Endodermal cell (in vitro differentiated cells): ENCODE data around the gene CLSTN1. TPM values are rescaled to one million over a fixed set of nuclear protein-coding genes. Genes with fewer than 3 reads are reported as not detected.
"Not testable (repeated sequence)": the region's sequence is repeated elsewhere in the genome, so short reads cannot be mapped to it uniquely, and the experiment has no call there.

Source experiments
- DNase-seq: peaks from one replicate; pipeline ENCODE4 v3.0.0-alpha.2; 2017
- H3K27ac ChIP-seq: 2 replicates; pipeline ENCODE4 v1.5.1; 2013; ENCODE audit warnings: mild to moderate bottlenecking, low read depth, low read length, moderate library complexity
- H3K27me3 ChIP-seq: 2 replicates; pipeline ENCODE4 v1.6.1; 2013; ENCODE audit warnings: mild to moderate bottlenecking, low read length, moderate library complexity; ENCODE audit not compliant: insufficient read depth, control insufficient read depth, poor library complexity, severe bottlenecking
- H3K36me3 ChIP-seq: 2 replicates; pipeline ENCODE4 v1.7.0; 2013; ENCODE audit warnings: mild to moderate bottlenecking, low read length, moderate library complexity; ENCODE audit not compliant: control insufficient read depth, insufficient read depth
- H3K4me1 ChIP-seq: one replicate; pipeline ENCODE4 v1.7.0; 2013; ENCODE audit warnings: low read length; ENCODE audit not compliant: control insufficient read depth, insufficient read depth
- H3K4me3 ChIP-seq: 2 replicates; pipeline ENCODE4 v1.5.1; 2013; ENCODE audit warnings: mild to moderate bottlenecking, low read length, moderate library complexity
- H3K9ac ChIP-seq: 2 replicates; pipeline ENCODE4 v1.6.1; 2013; ENCODE audit warnings: mild to moderate bottlenecking, low read length, moderate library complexity; ENCODE audit not compliant: poor library complexity, severe bottlenecking; ENCODE audit errors: extremely low read depth
- H3K9me3 ChIP-seq: 2 replicates; pipeline ENCODE4 v1.6.1; 2013; ENCODE audit warnings: mild to moderate bottlenecking, low read length, moderate library complexity; ENCODE audit not compliant: control insufficient read depth
- H3K27ac Mint-ChIP-seq: 2 replicates; pipeline ENCODE4 v1.8.0; 2020; ENCODE audit warnings: mixed read lengths
- H3K27me3 Mint-ChIP-seq: 2 replicates; pipeline ENCODE4 v1.8.0; 2021; ENCODE audit warnings: mild to moderate bottlenecking, mixed read lengths; ENCODE audit not compliant: insufficient read depth
- H3K36me3 Mint-ChIP-seq: 2 replicates; pipeline ENCODE4 v1.8.0; 2020; ENCODE audit warnings: low read depth, mixed read lengths
- H3K4me1 Mint-ChIP-seq: 2 replicates; pipeline ENCODE4 v1.8.0; 2020; ENCODE audit warnings: mixed read lengths
- H3K4me3 Mint-ChIP-seq: 2 replicates; pipeline ENCODE4 v1.8.0; 2020; ENCODE audit warnings: mild to moderate bottlenecking, moderate library complexity, mixed read lengths
- H3K9me3 Mint-ChIP-seq: 2 replicates; pipeline ENCODE4 v1.8.0; 2020; ENCODE audit warnings: mild to moderate bottlenecking, mixed read lengths
- CTCF ChIP-seq: fragments of 200-600 bp; sonication (generic); conservative IDR thresholded peaks from 2 replicates; pipeline ENCODE4 v1.5.0; 2021; ENCODE audit warnings: antibody characterized with exemption, mild to moderate bottlenecking
- WGBS, 2 experiments: methylation state at CpG; one replicate each; pipeline versions ENCODE4 v1.1.5 to v1.1.7; 2013; ENCODE audit warnings: missing lambda C conversion rate in 2 of 2, mixed read lengths in 1 of 2; ENCODE audit not compliant: insufficient coverage in 1 of 2, insufficient read length in 1 of 2; 5-methylcytosine and 5-hydroxymethylcytosine counted together
- total RNA-seq, 2 donors: library from RNA; stranded (reverse); fragmentation: NEBNext Ultra II Directional in 1 of 2; extraction: Animal tissue kit (Norgen Biotek cat#: 25700) in 1 of 2; gene quantifications; 2 replicates in 1 of 2; 3 replicates in 1 of 2; pipeline ENCODE4 v1.2.1, GENCODE V29; 2021

Gene CLSTN1
- total RNA-seq, 2 donors from 2014 or later: 96.6 to 116 TPM

DNA sequence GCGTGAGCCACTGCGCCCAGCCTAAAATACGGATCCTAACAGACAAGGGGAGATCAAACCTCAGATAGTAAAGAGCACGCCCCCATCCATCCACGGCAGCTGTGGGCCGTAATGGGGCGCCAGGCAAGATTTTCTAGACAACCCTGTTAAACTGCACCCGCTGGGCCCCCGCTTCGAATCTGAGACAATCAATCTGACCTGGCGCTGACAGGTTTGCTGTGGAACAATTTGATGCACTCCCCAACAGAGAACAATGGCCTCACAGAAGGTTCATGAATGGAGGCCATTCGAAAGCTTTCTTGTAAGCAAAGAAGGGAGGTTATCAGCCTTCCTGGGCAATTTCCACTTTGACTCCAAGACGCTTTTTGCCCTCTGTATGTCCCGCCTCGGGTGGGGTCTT lies 30.5 kb downstream of the CLSTN1 start:
- 77 to 91% methylated on average over 12 to 15 of the region's 15 CpGs for WGBS, 2 experiments
- Histone ChIP-seq H3K4me3 (no peak overlapping the region), H3K27ac (peak overlapping the region; percentile 72), H3K9ac (no peak overlapping the region), H3K36me3 (no peaks in the 10 kb centered on the region), H3K4me1 (no peaks in the 10 kb centered on the region), H3K27me3 (no peaks in the 10 kb centered on the region), H3K9me3 (no peaks in the 10 kb centered on the region)
- no peak for TF ChIP-seq CTCF
- DNase-seq: no peak
- Mint-ChIP-seq H3K27me3 (no peaks in the 10 kb centered on the region), H3K9me3 (no peaks in the 10 kb centered on the region), H3K27ac (peak overlapping the region; percentile 60), H3K36me3 (peaks cover 15% of the 10 kb centered on the region), H3K4me1 (peaks cover 18% of the 10 kb centered on the region), H3K4me3 (no peak overlapping the region)

- peak overlapping the region; percentile 71 for H3K27ac Mint-ChIP-seq
- H3K9me3 Mint-ChIP-seq: no peaks in the 10 kb centered on the region
- TF ChIP-seq CTCF: peak; percentile 49
- Histone ChIP-seq H3K27me3 (no peaks in the 10 kb centered on the region), H3K36me3 (no peaks in the 10 kb centered on the region), H3K27ac (no peak overlapping the region), H3K9me3 (no peaks in the 10 kb centered on the region), H3K4me3 (no peak overlapping the region), H3K4me1 (no peaks in the 10 kb centered on the region), H3K9ac (no peak overlapping the region)
- peak; percentile 87 for DNase-seq
- H3K4me1 Mint-ChIP-seq: peaks cover 18% of the 10 kb centered on the region
- no peaks in the 10 kb centered on the region for H3K27me3 Mint-ChIP-seq
- H3K4me3 Mint-ChIP-seq: no peak overlapping the region
- WGBS, 2 experiments: 73 to 78% methylated on average over 10 to 14 of the region's 14 CpGs
- H3K36me3 Mint-ChIP-seq: peaks cover 15% of the 10 kb centered on the region
Measured at GRCh38 chr1:9792156-9793042, 31.4 kb downstream of the CLSTN1 start.

GRCh38 chr1:9789700-9790099 lies 34.1 kb downstream of the CLSTN1 start:
- Mint-ChIP-seq H3K36me3 (peaks cover 15% of the 10 kb centered on the region), H3K4me1 (peaks cover 18% of the 10 kb centered on the region)
- H3K27ac Mint-ChIP-seq, H3K27me3 ChIP-seq, H3K4me3 ChIP-seq, H3K9ac ChIP-seq, H3K27ac ChIP-seq, H3K4me3 Mint-ChIP-seq, DNase-seq, H3K4me1 ChIP-seq, H3K9me3 Mint-ChIP-seq, H3K9me3 ChIP-seq, H3K36me3 ChIP-seq, H3K27me3 Mint-ChIP-seq: not testable (repeated sequence)
- 95 to 100% methylated on average over 1 to 4 of the region's 4 CpGs for WGBS, 2 experiments
